AG10803 (cell line): ENCODE measurements around the gene ADARB1.
A peak's percentile ranks its signal among the peaks of the same experiment; 100 is the strongest.

ENCODE experiments used
- DNase-seq: peaks from one replicate; pipeline ENCODE4 v3.0.0; 2010; ENCODE audit warnings: low read depth
- H3K4me3 ChIP-seq: 2 replicates; pipeline ENCODE4 v1.5.1; 2011; ENCODE audit warnings: mild to moderate bottlenecking, low read length, control low read depth
- TF ChIP-seq, protein P1 (sequence below): conservative IDR thresholded peaks from 2 replicates; pipeline ENCODE4 v1.5.1; 2011; ENCODE audit warnings: mild to moderate bottlenecking, low read length, control low read depth, inconsistent platforms

Gene ADARB1

DNA sequence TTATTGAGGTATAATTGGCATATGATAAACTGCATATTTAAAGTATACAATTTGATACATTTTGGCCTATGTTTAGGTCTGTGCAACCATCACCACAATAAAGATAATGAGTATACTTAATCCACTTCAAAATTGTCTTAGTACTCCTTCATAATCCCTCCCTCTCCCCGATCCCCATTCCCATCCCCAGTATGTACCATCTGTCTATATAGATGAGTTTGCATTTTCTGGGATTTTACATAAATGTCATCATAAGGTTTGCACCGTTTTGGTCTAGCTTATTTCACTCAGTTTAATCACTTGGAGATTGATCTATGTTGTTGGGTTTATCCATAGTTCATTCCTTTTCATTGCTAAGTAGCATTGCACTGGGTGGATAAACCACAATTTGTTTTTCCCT is 139.0 kb downstream of the ADARB1 start:
- DNase-seq, result no peak
- TF ChIP-seq, protein P1, sequence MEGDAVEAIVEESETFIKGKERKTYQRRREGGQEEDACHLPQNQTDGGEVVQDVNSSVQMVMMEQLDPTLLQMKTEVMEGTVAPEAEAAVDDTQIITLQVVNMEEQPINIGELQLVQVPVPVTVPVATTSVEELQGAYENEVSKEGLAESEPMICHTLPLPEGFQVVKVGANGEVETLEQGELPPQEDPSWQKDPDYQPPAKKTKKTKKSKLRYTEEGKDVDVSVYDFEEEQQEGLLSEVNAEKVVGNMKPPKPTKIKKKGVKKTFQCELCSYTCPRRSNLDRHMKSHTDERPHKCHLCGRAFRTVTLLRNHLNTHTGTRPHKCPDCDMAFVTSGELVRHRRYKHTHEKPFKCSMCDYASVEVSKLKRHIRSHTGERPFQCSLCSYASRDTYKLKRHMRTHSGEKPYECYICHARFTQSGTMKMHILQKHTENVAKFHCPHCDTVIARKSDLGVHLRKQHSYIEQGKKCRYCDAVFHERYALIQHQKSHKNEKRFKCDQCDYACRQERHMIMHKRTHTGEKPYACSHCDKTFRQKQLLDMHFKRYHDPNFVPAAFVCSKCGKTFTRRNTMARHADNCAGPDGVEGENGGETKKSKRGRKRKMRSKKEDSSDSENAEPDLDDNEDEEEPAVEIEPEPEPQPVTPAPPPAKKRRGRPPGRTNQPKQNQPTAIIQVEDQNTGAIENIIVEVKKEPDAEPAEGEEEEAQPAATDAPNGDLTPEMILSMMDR, result no peak
- H3K4me3 ChIP-seq, result no peak overlapping the region

DNA sequence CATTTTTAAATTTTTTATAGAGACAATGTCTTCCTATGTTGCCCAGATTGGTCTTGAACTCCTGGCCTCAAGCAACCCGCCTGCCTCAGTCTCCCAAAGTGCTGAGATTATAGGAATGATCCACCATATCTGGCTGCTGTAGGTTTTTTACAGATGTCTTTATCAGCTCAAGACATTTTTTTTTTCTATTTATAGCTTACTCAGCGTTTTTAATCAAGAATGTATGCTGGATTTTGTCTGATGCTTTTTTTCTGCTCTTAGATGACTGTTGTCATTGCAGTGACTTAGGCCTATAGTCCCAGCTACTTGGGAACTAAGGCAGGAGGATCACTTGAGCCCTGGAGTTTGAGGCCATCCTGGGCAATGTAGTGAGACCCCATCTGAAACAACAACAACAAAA is 140.8 kb downstream of the ADARB1 start:
- TF ChIP-seq, protein P1, result no peak
- no peak for DNase-seq
- H3K4me3 ChIP-seq, result no peak overlapping the region

DNA sequence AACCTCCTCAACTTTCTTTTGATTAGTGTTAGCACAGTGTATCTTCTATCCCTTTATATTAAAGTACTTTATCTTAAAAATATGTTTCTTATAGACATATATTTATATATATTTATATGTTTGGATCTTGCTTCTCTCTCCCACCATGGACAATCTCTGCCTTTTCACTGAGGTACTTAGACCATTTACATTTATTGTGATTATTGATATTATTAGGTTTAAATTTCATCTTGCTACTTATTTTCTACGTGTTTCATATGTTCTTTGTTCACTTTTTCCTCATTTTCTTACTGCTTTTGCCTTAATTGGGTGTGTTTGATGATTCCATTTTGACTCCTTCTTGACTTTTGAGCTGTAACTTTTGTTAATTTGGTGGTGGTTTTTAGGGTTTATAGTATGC is 142.6 kb downstream of the ADARB1 start:
- no peak overlapping the region for H3K4me3 ChIP-seq
- no peak for DNase-seq
- TF ChIP-seq, protein P1, result no peak

DNA sequence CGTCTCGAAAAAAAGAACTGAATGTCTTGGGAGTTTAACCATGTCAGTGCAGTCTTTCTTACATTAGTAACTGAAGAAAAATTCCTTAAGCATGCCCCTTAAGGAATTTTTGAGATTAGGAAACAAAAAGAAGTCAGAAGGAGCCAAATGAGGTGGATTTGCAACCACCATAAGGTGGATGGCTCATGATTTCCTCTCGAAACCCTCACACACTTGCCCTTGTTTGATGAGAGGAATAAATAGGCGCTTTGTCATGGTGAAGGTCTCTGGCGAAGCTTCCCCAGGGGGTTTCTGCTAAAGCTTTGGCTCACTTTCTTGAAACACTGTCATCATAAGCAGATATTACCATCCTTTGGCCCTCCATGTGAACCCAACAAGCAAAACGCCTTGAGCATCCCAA is 145.1 kb downstream of the ADARB1 start:
- DNase-seq, result peak; percentile 21
- H3K4me3 ChIP-seq, result no peak overlapping the region
- TF ChIP-seq, protein P1, result no peak

DNA sequence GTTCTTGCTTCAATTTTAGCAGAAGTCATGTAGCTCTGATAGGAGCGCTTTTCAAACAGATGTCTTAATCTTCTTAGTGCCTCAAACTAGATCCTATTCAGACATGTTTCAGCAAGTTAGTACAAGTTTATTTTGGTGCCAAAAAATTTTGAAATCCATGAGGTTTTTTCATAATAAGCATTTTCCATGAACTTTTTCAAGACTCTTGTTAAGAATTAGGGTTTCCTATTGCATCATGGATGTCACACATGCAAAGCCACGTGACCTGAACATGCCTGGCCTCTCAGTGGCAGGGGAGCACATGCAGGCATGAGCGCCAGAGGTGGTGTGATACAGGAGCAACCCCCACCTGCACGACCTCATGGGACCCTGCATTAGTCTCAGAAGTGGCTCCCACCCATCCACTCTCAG is 145.7 kb downstream of the ADARB1 start:
- TF ChIP-seq, protein P1, result no peak
- DNase-seq, result peak; percentile 81
- H3K4me3 ChIP-seq, result no peak overlapping the region

DNA sequence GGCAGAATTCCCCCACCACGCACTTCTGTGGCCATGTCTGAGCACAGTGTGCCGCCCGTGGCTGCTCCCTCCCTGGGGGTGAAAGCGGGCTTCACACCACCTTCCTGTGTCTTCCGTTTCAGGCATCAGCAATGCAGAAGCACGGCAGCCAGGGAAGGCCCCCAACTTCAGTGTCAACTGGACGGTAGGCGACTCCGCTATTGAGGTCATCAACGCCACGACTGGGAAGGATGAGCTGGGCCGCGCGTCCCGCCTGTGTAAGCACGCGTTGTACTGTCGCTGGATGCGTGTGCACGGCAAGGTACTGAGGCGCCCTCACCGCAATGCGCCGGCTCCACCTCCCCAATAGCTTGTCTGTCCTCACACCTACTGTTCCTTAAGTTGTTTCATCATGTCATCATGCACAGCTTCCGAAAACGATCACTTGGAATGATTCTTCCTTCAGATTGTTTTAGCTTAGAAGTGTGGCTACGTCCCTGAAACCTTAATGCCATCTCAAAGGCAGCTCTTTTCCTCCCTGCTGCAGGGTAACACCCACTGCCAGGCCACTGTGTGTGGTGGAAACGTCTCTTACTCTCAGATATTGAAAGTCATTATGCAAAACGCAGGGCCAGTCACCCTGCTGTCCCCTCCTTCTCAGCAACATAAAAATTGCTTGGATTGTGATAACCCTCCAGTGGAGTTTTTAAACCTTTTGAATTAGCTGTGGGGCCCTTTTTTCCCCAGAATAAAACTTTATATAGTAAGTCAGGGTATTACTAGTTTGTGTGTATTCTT is 146.5 kb downstream of the ADARB1 start:
- no peak for DNase-seq
- TF ChIP-seq, protein P1, result no peak
- no peak overlapping the region for H3K4me3 ChIP-seq

DNA sequence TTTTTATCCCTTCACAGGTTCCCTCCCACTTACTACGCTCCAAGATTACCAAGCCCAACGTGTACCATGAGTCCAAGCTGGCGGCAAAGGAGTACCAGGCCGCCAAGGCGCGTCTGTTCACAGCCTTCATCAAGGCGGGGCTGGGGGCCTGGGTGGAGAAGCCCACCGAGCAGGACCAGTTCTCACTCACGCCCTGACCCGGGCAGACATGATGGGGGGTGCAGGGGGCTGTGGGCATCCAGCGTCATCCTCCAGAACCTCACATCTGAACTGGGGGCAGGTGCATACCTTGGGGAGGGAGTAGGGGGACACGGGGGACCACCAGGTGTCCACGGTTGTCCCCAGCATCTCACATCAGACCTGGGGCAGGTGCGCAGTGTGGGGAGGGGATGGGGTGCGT is 147.6 kb downstream of the ADARB1 start:
- TF ChIP-seq, protein P1, result no peak
- no peak for DNase-seq
- H3K4me3 ChIP-seq, result no peak overlapping the region
